Mesendoderm (in vitro differentiated cells): ENCODE data around the gene CCM2.

Source experiments
- DNase-seq: peaks from one replicate; pipeline ENCODE4 v3.0.0; 2013
- H2AK5ac ChIP-seq: 2 replicates; pipeline ENCODE4 v1.6.1; 2013; ENCODE audit warnings: low read length, inconsistent platforms
- H2BK120ac ChIP-seq: 2 replicates; pipeline ENCODE4 v1.6.1; 2013; ENCODE audit warnings: low read depth, mild to moderate bottlenecking, low read length, moderate library complexity, mixed read lengths
- H2BK15ac ChIP-seq: replicated peaks from 2 replicates; pipeline ENCODE4 v1.6.1; 2013; ENCODE audit warnings: low read depth, mild to moderate bottlenecking, moderate library complexity
- H2BK5ac ChIP-seq: 2 replicates; pipeline ENCODE4 v1.6.1; 2013; ENCODE audit warnings: low read length, inconsistent platforms
- H3K18ac ChIP-seq: 2 replicates; pipeline ENCODE4 v1.6.1; 2013; ENCODE audit warnings: mild to moderate bottlenecking, low read length, mixed read lengths
- H3K23ac ChIP-seq: one replicate; pipeline ENCODE4 v1.6.1; 2013; ENCODE audit warnings: low read length
- H3K27ac ChIP-seq: 2 replicates; pipeline ENCODE4 v1.5.1; 2013; ENCODE audit warnings: low read depth, mild to moderate bottlenecking, inconsistent platforms, low read length, moderate library complexity
- H3K27me3 ChIP-seq: 2 replicates; pipeline ENCODE4 v1.6.1; 2013; ENCODE audit warnings: low read length, control low read depth, mild to moderate bottlenecking, inconsistent platforms; ENCODE audit not compliant: insufficient read depth, poor library complexity
- H3K36me3 ChIP-seq: 2 replicates; pipeline ENCODE4 v1.6.1; 2013; ENCODE audit warnings: low read length, inconsistent platforms; ENCODE audit not compliant: control insufficient read depth, insufficient read depth
- H3K4ac ChIP-seq: one replicate; pipeline ENCODE4 v1.6.1; 2013; ENCODE audit warnings: low read depth, mild to moderate bottlenecking, low read length, moderate library complexity
- H3K4me1 ChIP-seq: 2 replicates; pipeline ENCODE4 v1.6.1; 2013; ENCODE audit warnings: low read depth, low read length, inconsistent platforms; ENCODE audit not compliant: control insufficient read depth
- H3K4me2 ChIP-seq: 2 replicates; pipeline ENCODE4 v1.6.1; 2013; ENCODE audit warnings: low read length
- H3K4me3 ChIP-seq: 2 replicates; pipeline ENCODE4 v1.5.1; 2013; ENCODE audit warnings: mild to moderate bottlenecking, low read length
- H3K56ac ChIP-seq: one replicate; pipeline ENCODE4 v1.6.1; 2013; ENCODE audit warnings: low read length
- H3K79me1 ChIP-seq: 2 replicates; pipeline ENCODE4 v1.6.1; 2013; ENCODE audit warnings: low read length, inconsistent platforms
- H3K79me2 ChIP-seq: 2 replicates; pipeline ENCODE4 v1.6.1; 2013; ENCODE audit warnings: mild to moderate bottlenecking, low read length; ENCODE audit not compliant: control insufficient read depth, insufficient read depth
- H3K9ac ChIP-seq: 2 replicates; pipeline ENCODE4 v1.6.1; 2013; ENCODE audit warnings: low read length, inconsistent platforms
- H4K5ac ChIP-seq: one replicate; pipeline ENCODE4 v1.6.1; 2013; ENCODE audit warnings: low read length
- H4K8ac ChIP-seq: one replicate; pipeline ENCODE4 v1.6.1; 2013; ENCODE audit warnings: low read depth, mild to moderate bottlenecking, control low read depth, low read length, moderate library complexity
- WGBS: extraction: QIAGEN DNeasy Blood & Tissue Kit; methylation state at CpG from one replicate; pipeline ENCODE4 v1.1.7; 2013; ENCODE audit warnings: low lambda C conversion rate, missing lambda C conversion rate; ENCODE audit not compliant: insufficient coverage; ENCODE audit errors: extremely low coverage; 5-methylcytosine and 5-hydroxymethylcytosine counted together

CCM2 gene

GRCh38 chr7:45037876-45038275, 37.9 kb downstream of the CCM2 start:
- no peak overlapping the region for H2BK5ac ChIP-seq
- H3K4me3 ChIP-seq: no peak overlapping the region
- no peak overlapping the region for H4K5ac ChIP-seq
- H3K4me1 ChIP-seq: no peaks in the 10 kb centered on the region
- H4K8ac ChIP-seq: no peak overlapping the region
- no peak overlapping the region for H3K23ac ChIP-seq
- no peak overlapping the region for H3K4me2 ChIP-seq
- peaks cover 4% of the 10 kb centered on the region for H3K79me2 ChIP-seq
- no CpG with 5 or more reads among the region's 5 CpGs for WGBS
- peaks cover 18% of the 10 kb centered on the region for H3K79me1 ChIP-seq
- peaks cover 4% of the 10 kb centered on the region for H3K36me3 ChIP-seq
- no peak overlapping the region for H3K4ac ChIP-seq
- no peak overlapping the region for H2BK15ac ChIP-seq
- no peak overlapping the region for H3K9ac ChIP-seq
- no peak overlapping the region for H2BK120ac ChIP-seq
- DNase-seq: no peak
- H3K18ac ChIP-seq: no peak overlapping the region
- H3K27ac ChIP-seq: no peak overlapping the region
- no peak overlapping the region for H3K56ac ChIP-seq
- H3K27me3 ChIP-seq: no peaks in the 10 kb centered on the region
- no peak overlapping the region for H2AK5ac ChIP-seq

GRCh38 chr7:45039106-45039505, 39.1 kb downstream of the CCM2 start:
- H3K36me3 ChIP-seq: peaks cover 4% of the 10 kb centered on the region
- WGBS: no CpG with 5 or more reads among the region's 5 CpGs

DNA sequence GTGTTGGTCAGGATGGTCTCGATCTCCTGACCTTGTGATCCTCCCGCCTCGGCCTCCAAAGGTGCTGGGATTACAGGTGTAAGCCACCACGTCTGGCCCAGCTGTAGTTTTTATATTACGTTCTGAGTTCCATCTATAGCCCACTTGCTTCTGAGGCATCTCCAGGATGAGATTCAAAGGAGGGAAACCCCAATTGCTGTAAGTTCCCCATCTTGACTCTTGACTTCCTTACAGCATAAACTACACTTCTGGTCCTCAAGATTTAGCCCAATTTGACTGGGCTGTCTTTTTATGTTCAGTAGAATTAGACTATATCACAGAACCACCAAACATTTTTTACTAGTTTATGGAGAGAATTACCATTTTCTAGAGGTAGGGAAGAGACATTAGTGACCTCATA, 44.3 kb downstream of the CCM2 start:
- Histone ChIP-seq H3K4me1 (no peaks in the 10 kb centered on the region), H2BK15ac (no peak overlapping the region), H3K79me1 (no peaks in the 10 kb centered on the region), H3K4me3 (no peak overlapping the region), H3K9ac (no peak overlapping the region), H3K56ac (no peak overlapping the region), H4K8ac (no peak overlapping the region), H3K79me2 (no peaks in the 10 kb centered on the region), H3K4ac (no peak overlapping the region), H2BK120ac (no peak overlapping the region), H3K18ac (no peak overlapping the region), H4K5ac (no peak overlapping the region), H3K27me3 (no peaks in the 10 kb centered on the region), H2BK5ac (no peak overlapping the region), H3K4me2 (no peak overlapping the region), H3K36me3 (peaks cover 2% of the 10 kb centered on the region), H3K23ac (no peak overlapping the region), H3K27ac (no peak overlapping the region), H2AK5ac (no peak overlapping the region)
- DNase-seq: no peak
- WGBS: no CpG with 5 or more reads among the region's 5 CpGs

More at GRCh38 chr7:45039106-45039505, 39.1 kb downstream of the CCM2 start:
- no peak overlapping the region for H4K5ac ChIP-seq
- H3K56ac ChIP-seq: no peak overlapping the region
- no peak overlapping the region for H3K27ac ChIP-seq
- DNase-seq: no peak
- H3K18ac ChIP-seq: no peak overlapping the region
- H3K4me3 ChIP-seq: no peak overlapping the region
- no peak overlapping the region for H2BK5ac ChIP-seq
- no peak overlapping the region for H2BK120ac ChIP-seq
- no peaks in the 10 kb centered on the region for H3K4me1 ChIP-seq
- H2AK5ac ChIP-seq: no peak overlapping the region
- H4K8ac ChIP-seq: no peak overlapping the region
- no peak overlapping the region for H3K4ac ChIP-seq
- H3K9ac ChIP-seq: no peak overlapping the region
- no peak overlapping the region for H3K23ac ChIP-seq
- peaks cover 16% of the 10 kb centered on the region for H3K79me1 ChIP-seq
- no peaks in the 10 kb centered on the region for H3K27me3 ChIP-seq
- H3K4me2 ChIP-seq: no peak overlapping the region
- H3K79me2 ChIP-seq: peaks cover 4% of the 10 kb centered on the region
- H2BK15ac ChIP-seq: no peak overlapping the region

- no peak for DNase-seq
- peaks cover 7% of the 10 kb centered on the region for H3K79me1 ChIP-seq
- no peak overlapping the region for H3K23ac ChIP-seq
- H3K27ac ChIP-seq: no peak overlapping the region
- no peak overlapping the region for H3K56ac ChIP-seq
- H3K9ac ChIP-seq: no peak overlapping the region
- H3K27me3 ChIP-seq: no peaks in the 10 kb centered on the region
- peaks cover 6% of the 10 kb centered on the region for H3K4me1 ChIP-seq
- H2BK15ac ChIP-seq: no peak overlapping the region
- no peak overlapping the region for H2BK120ac ChIP-seq
- no peak overlapping the region for H3K4ac ChIP-seq
- no peak overlapping the region for H4K5ac ChIP-seq
- no peak overlapping the region for H2AK5ac ChIP-seq
- no peak overlapping the region for H2BK5ac ChIP-seq
- no CpG with 5 or more reads among the region's 1 CpG for WGBS
- no peak overlapping the region for H3K4me3 ChIP-seq
- H3K36me3 ChIP-seq: no peaks in the 10 kb centered on the region
- H4K8ac ChIP-seq: no peak overlapping the region
- no peaks in the 10 kb centered on the region for H3K79me2 ChIP-seq
- no peak overlapping the region for H3K18ac ChIP-seq
- no peak overlapping the region for H3K4me2 ChIP-seq
Measured at GRCh38 chr7:45048748-45049147, 48.7 kb downstream of the CCM2 start.

GRCh38 chr7:45050198-45050597, 50.2 kb downstream of the CCM2 start:
- H2BK5ac ChIP-seq: no peak overlapping the region
- no peak overlapping the region for H3K4me2 ChIP-seq
- no peak overlapping the region for H2AK5ac ChIP-seq
- no peak overlapping the region for H3K23ac ChIP-seq
- H3K27me3 ChIP-seq: no peaks in the 10 kb centered on the region
- no peak overlapping the region for H3K18ac ChIP-seq
- H4K5ac ChIP-seq: no peak overlapping the region
- peaks cover 11% of the 10 kb centered on the region for H3K79me1 ChIP-seq
- no peak overlapping the region for H2BK15ac ChIP-seq
- no peaks in the 10 kb centered on the region for H3K36me3 ChIP-seq
- H2BK120ac ChIP-seq: no peak overlapping the region
- DNase-seq: no peak
- no peak overlapping the region for H3K4me3 ChIP-seq
- no CpG with 5 or more reads among the region's 2 CpGs for WGBS
- no peak overlapping the region for H4K8ac ChIP-seq
- H3K4me1 ChIP-seq: peaks cover 6% of the 10 kb centered on the region
- no peak overlapping the region for H3K56ac ChIP-seq
- no peak overlapping the region for H3K9ac ChIP-seq
- no peak overlapping the region for H3K4ac ChIP-seq
- no peak overlapping the region for H3K27ac ChIP-seq
- no peaks in the 10 kb centered on the region for H3K79me2 ChIP-seq

DNA sequence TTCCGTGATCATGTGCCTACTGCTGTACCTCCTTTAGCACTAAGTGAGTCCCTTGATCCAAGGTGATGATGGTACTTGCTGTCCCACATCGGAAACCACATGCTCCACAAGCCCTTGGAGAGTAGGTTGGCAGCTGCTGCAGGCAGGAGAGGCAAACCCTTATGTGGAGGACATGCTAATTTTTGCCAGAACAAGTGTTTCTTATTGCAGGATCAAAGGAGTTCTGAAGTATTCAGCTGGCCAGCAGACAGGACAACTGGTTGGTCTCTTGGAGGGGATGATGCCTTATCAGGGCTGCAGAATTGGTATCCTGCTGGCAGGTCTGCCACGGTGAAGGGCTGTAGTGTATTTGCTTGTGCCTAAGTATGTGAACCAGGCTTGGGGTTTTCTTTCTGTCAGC, 52.0 kb downstream of the CCM2 start:
- no peak overlapping the region for H3K27ac ChIP-seq
- no peak overlapping the region for H3K23ac ChIP-seq
- no peak overlapping the region for H3K4ac ChIP-seq
- H3K18ac ChIP-seq: no peak overlapping the region
- no peak overlapping the region for H3K9ac ChIP-seq
- H3K4me3 ChIP-seq: no peak overlapping the region
- H2AK5ac ChIP-seq: no peak overlapping the region
- H4K5ac ChIP-seq: no peak overlapping the region
- H3K79me1 ChIP-seq: peaks cover 11% of the 10 kb centered on the region
- DNase-seq: peak; percentile 97
- H3K56ac ChIP-seq: no peak overlapping the region
- no peaks in the 10 kb centered on the region for H3K27me3 ChIP-seq
- no peaks in the 10 kb centered on the region for H3K36me3 ChIP-seq
- H2BK5ac ChIP-seq: peak overlapping the region; percentile 26
- no CpG with 5 or more reads among the region's 3 CpGs for WGBS
- no peak overlapping the region for H3K4me2 ChIP-seq
- H2BK15ac ChIP-seq: no peak overlapping the region
- H4K8ac ChIP-seq: no peak overlapping the region
- no peak overlapping the region for H2BK120ac ChIP-seq
- H3K4me1 ChIP-seq: peaks cover 6% of the 10 kb centered on the region
- H3K79me2 ChIP-seq: no peaks in the 10 kb centered on the region
